ENCODE measurements around the gene CLRN2. TPM values are rescaled to one million over a fixed set of nuclear protein-coding genes. Genes with fewer than 3 reads are reported as not detected.

CLRN2 gene
- total and polyA plus RNA-seq, 2 of the 4 experiments (the other 2 are of a cell fraction): not detected

DNA sequence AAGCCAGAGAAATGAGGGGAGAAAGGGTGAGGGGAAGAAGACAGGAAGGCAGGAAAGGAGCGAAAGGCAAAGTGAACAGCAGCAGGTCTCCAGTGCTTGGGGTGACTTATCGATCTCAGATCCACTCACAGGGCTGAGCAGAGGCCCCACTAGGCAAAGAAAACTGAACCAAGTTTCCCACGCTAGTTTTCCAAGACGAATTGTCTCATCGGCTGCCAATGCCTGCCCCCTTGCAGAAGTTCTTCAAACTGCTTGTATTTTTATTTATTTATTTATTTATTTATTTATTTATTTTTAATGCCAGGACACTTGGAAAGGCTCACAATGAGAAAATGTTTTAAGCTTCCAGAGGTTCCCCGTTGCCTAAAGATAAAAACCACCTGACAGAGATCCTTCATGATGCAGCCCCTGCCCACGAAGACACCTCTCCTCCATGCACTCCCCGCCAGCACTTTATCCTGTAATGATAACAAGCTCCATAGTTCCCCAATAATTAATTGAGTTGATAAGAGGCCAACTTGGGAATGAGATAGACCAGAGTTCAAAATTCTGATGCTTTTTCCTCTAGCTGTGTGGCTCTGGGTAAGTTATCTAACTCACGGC lies 46.2 kb upstream of the CLRN2 start:
- Histone ChIP-seq H3K4me3 (ENCODE audit: insufficient read depth, low read depth, low read length) (no peak overlapping the region), H4K20me1 (ENCODE audit: insufficient read depth, low read length) (no peaks in the 10 kb centered on the region), H2BK20ac (ENCODE audit: low read depth, low read length) (no peak overlapping the region), H3K4ac (ENCODE audit: low read depth, low read length) (no peak overlapping the region), H2BK120ac (ENCODE audit: low read depth, low read length) (no peak overlapping the region), H3K4me1 (ENCODE audit: control insufficient read depth, insufficient read depth, low read length) (peaks cover 2% of the 10 kb centered on the region; the same call in 1 of the 2 replicates), H3K9me1 (ENCODE audit: insufficient read depth, low read length) (peaks cover 4% of the 10 kb centered on the region; the same call in 1 of the 2 replicates), H3K9me3 (ENCODE audit: control insufficient read depth, insufficient read depth, low read length) (no peaks in the 10 kb centered on the region), H4K8ac (ENCODE audit: low read depth in 2 of 2, low read length in 2 of 2) (no peak overlapping the region), H3K9ac (ENCODE audit: low read depth, low read length) (no peak overlapping the region), H4K5ac (ENCODE audit: low read depth, low read length) (no peak overlapping the region), H4K91ac (ENCODE audit: insufficient read depth, low read depth, low read length) (no peak overlapping the region), H3K27me3 (ENCODE audit: control insufficient read depth, insufficient read depth, low read length) (peaks cover 2% of the 10 kb centered on the region; the same call in 1 of the 2 replicates), H3K27ac (ENCODE audit: insufficient read depth, low read length) (no peak overlapping the region), H2AK5ac (ENCODE audit: low read depth, low read length) (no peak overlapping the region), H3K79me1 (ENCODE audit: low read depth in 1 of 2, low read length in 2 of 2) (no peaks in the 10 kb centered on the region), H2AFZ (replicated peaks; ENCODE audit: low read length, poor library complexity) (no peak overlapping the region), H3K14ac (replicated peaks; ENCODE audit: low read depth, low read length) (no peak overlapping the region), H3K36me3 (ENCODE audit: control insufficient read depth, insufficient read depth, low read length) (no peaks in the 10 kb centered on the region), H3K18ac (ENCODE audit: low read depth, low read length) (no peak overlapping the region), H3K4me2 (ENCODE audit: low read depth, low read length) (peak overlapping the region; percentile 53; the same call in 1 of the 2 replicates), H2BK5ac (ENCODE audit: low read depth, low read length, poor library complexity, severe bottlenecking) (no peak overlapping the region), H2BK15ac (ENCODE audit: low read depth, low read length) (no peak overlapping the region), H3K23ac (ENCODE audit: low read depth, low read length) (no peak overlapping the region), H2AK9ac (replicated peaks; ENCODE audit: low read depth, low read length, poor library complexity) (no peak overlapping the region), H3K56ac (ENCODE audit: extremely low read depth, insufficient read depth, low read length) (no peak overlapping the region)
- BruUV-seq (replicated peaks): no TSS peak
- ATAC-seq (ENCODE audit: low read depth) (no peak), DNase-seq (peak; percentile 44)
- peak; percentile 48 for TF ChIP-seq RAD21 (IDR thresholded peaks at IDR 0.05; ENCODE audit: low read length)
- no peak for TF ChIP-seq CHD1 (IDR thresholded peaks at IDR 0.05; ENCODE audit: low read depth, low read length)
- TF ChIP-seq SMC3 (IDR thresholded peaks at IDR 0.05; ENCODE audit: low read depth, low read length): peak; percentile 29; the same call in 1 of the 2 replicates
- peak; percentile 46; the same call in 1 of the 2 replicates for TF ChIP-seq CTCF (conservative IDR thresholded peaks at IDR 0.05; ENCODE audit: low read depth, low read length)
- CTCF ChIA-PET: interaction anchor here (0.7 to 1.6 kb wide), 5 partner anchors 19 to 1177 kb away, joined by 3 to 4 read pairs (median 3); no protein-coding TSS in a partner anchor
- dilution Hi-C loops (cut with HindIII; ENCODE audit: low sequenced_read_pairs, unreplicated experiment) (no loop called here), intact Hi-C loops (cut with micrococcal nuclease) (loop anchor here (1.0 to 5.0 kb wide), 2 partner anchors 121 to 951 kb away; no protein-coding TSS in a partner anchor), in situ Hi-C loops (cut with MboI; ENCODE audit: low sequenced_read_pairs) (loop anchor here (5.0 to 25.0 kb wide), 2 partner anchors 681 to 1176 kb away; no protein-coding TSS in a partner anchor)
- WGBS, 2 experiments (ENCODE audit: extremely low coverage in 2 of 2, insufficient read length in 1 of 2): 60% methylated on average over 1 of the region's 9 CpGs; no CpG with 5 or more reads in 1 of the 2 experiments
- POLR2A ChIA-PET (ENCODE audit: unreplicated experiment): no interaction called here
